Aorta (tissue), 5 donors: ENCODE measurements around the gene ADPRHL1. TPM values are rescaled to one million over a fixed set of nuclear protein-coding genes. Genes with fewer than 3 reads are reported as not detected.
"Not testable (repeated sequence)": the region's sequence is repeated elsewhere in the genome, so short reads cannot be mapped to it uniquely, and the experiment has no call there.

ENCODE experiments used
- ATAC-seq: fragments of 200-7000 bp; cut with Tn5 transposase; one replicate; pipeline ENCODE4 v1.9.1; 2022; ENCODE audit warnings: moderate library complexity; ENCODE audit not compliant: low FRiP score
- DNase-seq, 2 donors: peaks; one replicate each; pipeline ENCODE4 v3.0.0-alpha.2; 2020
- H3K27ac ChIP-seq, 2 donors: one replicate each; pipeline ENCODE4 v1.5.1; 2013; ENCODE audit warnings: low read length in 2 of 2, mild to moderate bottlenecking in 2 of 2, moderate library complexity in 2 of 2, control low read depth in 1 of 2, inconsistent platforms in 1 of 2, low read depth in 1 of 2
- H3K27me3 ChIP-seq, 2 donors: one replicate each; pipeline ENCODE4 v1.6.1; 2013; ENCODE audit warnings: control low read depth in 1 of 2, low read length in 1 of 2, mild to moderate bottlenecking in 1 of 2, moderate library complexity in 1 of 2; ENCODE audit not compliant: insufficient read depth in 2 of 2, control insufficient read depth in 1 of 2
- H3K36me3 ChIP-seq, 2 donors: one replicate each; pipeline ENCODE4 v1.6.1; 2013; ENCODE audit warnings: control low read depth in 1 of 2, low read length in 1 of 2, mild to moderate bottlenecking in 1 of 2; ENCODE audit not compliant: insufficient read depth in 2 of 2, control insufficient read depth in 1 of 2
- H3K4me1 ChIP-seq, 2 donors: one replicate each; pipeline ENCODE4 v1.6.1; 2013; ENCODE audit warnings: low read length in 2 of 2, control low read depth in 1 of 2, mild to moderate bottlenecking in 1 of 2, moderate library complexity in 1 of 2; ENCODE audit not compliant: insufficient read depth in 2 of 2, control insufficient read depth in 1 of 2
- H3K4me3 ChIP-seq, 2 donors: one replicate each; pipeline ENCODE4 v1.5.1; 2013; ENCODE audit warnings: low read length in 2 of 2, control low read depth in 1 of 2, mild to moderate bottlenecking in 1 of 2
- H3K9me3 ChIP-seq: one replicate; pipeline ENCODE4 v1.6.1; 2013; ENCODE audit warnings: mild to moderate bottlenecking, low read length; ENCODE audit not compliant: control insufficient read depth
- WGBS, 2 donors: extraction: QIAGEN DNeasy Blood & Tissue Kit; methylation state at CpG; one replicate each; pipeline ENCODE4 v1.1.7; 2013; 5-methylcytosine and 5-hydroxymethylcytosine counted together
- intact Hi-C, 2 donors: fragments of 100-400 bp; cut with DNase I; formaldehyde crosslinking; loops; one replicate each; pipeline versions ENCODE4 v1.14.2 to v1.15.0; 2022
- polyA plus RNA-seq, 2 donors: library from polyadenylated mRNA; stranded (reverse); fragments of 200-250 nt; gene quantifications; one replicate each; pipeline ENCODE4 v1.2.3, GENCODE V29; 2013
- total RNA-seq, 2 donors: library from RNA; stranded (reverse); fragmentation: NEBNext Ultra II Directional; extraction: Animal tissue kit (Norgen Biotek cat#: 25700); gene quantifications; one replicate each; pipeline ENCODE4 v1.2.1, GENCODE V29; 2021
- donor health status: healthy with polysubstance abuse.
- donor health status: Bipolar disorder and iron deficiency.
- donor health status: DM: no; HTN: no; CAD: no.
- donor health status: DM: no; HTN: no; CAD: no.
- donor health status: DM: yes; HTN: yes; CAD: no.

ADPRHL1 gene
- total and polyA plus RNA-seq, 4 donors = 2.0 to 10.8 (median 3.2) TPM

DNA sequence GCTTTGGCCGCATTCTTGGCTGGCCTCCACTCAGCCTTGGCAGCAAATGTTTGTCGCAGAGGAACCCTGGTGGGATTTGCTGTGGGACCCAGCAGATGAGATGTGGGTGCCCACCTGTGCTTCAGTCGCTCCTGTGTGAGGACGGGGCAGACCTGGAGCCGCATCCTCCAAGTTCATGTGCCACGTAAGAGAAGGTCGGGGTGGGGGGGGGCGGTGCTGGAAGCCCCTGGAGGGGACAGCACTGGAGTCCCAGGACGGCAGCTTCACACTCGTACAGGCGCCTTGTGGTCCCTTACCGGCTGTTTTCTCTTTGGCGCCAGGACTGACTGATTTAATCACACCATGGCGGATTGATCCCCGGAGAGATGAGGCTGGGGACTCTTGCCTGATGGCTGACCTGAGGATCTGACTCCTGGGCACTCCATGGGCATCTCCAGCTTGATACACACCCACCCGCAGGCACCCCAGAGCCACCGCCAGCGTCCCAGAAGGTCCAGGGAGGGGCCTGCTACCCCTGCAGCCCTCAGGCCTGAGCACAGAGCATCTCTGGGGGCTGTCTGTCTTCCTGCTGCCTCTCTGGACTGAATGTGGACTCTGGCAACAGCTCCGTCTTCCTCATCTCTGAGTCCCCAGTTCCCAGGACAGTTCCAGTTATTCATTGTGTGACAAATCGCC lies 79.3 kb downstream of the ADPRHL1 start:
- DNase-seq (no peak), ATAC-seq (no peak)
- intact Hi-C loops = no loop called here
- H3K4me1 ChIP-seq = no peaks in the 10 kb centered on the region
- WGBS, 2 donors = 76 to 82% methylated on average over 20 of the region's 20 CpGs
- no peak overlapping the region for H3K4me3 ChIP-seq
- no peaks in the 10 kb centered on the region for H3K27me3 ChIP-seq
- H3K9me3 ChIP-seq = no peaks in the 10 kb centered on the region
- no peak overlapping the region for H3K27ac ChIP-seq
- no peaks in the 10 kb centered on the region for H3K36me3 ChIP-seq

DNA sequence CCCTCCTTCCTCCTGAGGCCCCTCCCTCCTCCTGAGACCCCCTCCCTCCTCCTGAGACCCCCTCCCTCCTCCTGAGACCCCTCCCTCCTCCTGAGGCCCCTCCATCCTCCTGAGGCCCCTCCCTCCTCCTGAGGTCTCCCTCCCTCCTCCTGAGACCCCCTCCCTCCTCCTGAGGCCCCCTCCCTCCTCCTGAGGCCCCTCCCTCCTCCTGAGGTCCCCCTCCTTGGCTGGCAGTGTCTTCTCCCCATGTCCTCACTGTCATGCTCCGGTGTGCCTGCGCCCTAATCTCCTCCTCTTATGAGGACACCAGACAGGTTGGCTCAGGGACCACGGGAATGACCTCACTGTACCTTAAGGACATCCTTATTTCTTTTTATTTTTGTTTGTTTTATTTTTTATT lies 81.6 kb downstream of the ADPRHL1 start:
- H3K27me3 ChIP-seq, H3K36me3 ChIP-seq, H3K4me3 ChIP-seq, H3K9me3 ChIP-seq, H3K27ac ChIP-seq, H3K4me1 ChIP-seq, ATAC-seq, DNase-seq, intact Hi-C loops: not testable (repeated sequence)
- WGBS, 2 donors = 91 to 97% methylated on average over 3 of the region's 3 CpGs

DNA sequence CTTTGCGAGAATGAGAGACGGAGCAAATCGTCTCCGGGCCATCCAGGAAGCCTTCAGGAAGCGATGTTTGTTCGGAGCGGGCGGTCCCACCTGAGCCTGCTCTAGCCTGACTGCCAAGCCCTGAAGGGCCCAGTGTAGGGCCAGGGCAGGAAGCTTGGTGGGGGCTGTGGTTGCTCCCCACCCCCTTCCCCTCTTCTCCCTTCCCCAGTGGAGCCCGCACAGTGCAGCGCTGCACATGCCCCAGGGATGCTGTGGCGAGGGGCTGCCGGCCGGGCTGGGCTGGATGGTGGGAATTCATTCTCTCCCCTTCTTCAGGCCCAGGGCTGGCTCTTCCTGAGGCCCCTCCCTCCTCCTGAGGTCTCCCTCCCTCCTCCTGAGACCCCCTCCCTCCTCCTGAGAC lies 82.2 kb downstream of the ADPRHL1 start:
- intact Hi-C loops = no loop called here
- H3K36me3 ChIP-seq = no peaks in the 10 kb centered on the region
- no peaks in the 10 kb centered on the region for H3K27me3 ChIP-seq
- 86 to 90% methylated on average over 13 of the region's 13 CpGs for WGBS, 2 donors
- no peak overlapping the region for H3K4me3 ChIP-seq
- H3K27ac ChIP-seq = no peak overlapping the region
- ATAC-seq = no peak
- H3K4me1 ChIP-seq = no peaks in the 10 kb centered on the region
- no peaks in the 10 kb centered on the region for H3K9me3 ChIP-seq
- no peak for DNase-seq

DNA sequence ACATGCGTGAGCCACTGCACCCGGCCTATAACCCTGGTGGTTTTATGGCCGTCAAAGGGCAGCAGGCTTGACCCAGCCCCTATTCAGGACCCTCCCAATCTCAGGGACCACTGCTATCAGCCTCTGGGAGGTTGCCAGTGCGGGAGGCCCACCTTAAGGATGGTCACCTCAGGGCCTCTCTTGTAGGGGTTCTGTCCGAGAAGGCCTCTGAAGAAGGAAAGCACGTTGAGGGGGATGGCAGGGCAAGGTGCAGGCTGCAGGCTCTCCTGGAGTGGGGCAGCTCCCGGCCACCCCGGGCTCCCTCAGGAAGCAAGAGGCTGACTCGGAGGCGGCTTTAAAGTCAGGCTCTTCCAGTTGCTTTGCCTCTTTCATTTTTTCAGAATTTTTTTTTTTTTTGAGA lies 83.4 kb downstream of the ADPRHL1 start:
- H3K9me3 ChIP-seq = no peaks in the 10 kb centered on the region

DNA sequence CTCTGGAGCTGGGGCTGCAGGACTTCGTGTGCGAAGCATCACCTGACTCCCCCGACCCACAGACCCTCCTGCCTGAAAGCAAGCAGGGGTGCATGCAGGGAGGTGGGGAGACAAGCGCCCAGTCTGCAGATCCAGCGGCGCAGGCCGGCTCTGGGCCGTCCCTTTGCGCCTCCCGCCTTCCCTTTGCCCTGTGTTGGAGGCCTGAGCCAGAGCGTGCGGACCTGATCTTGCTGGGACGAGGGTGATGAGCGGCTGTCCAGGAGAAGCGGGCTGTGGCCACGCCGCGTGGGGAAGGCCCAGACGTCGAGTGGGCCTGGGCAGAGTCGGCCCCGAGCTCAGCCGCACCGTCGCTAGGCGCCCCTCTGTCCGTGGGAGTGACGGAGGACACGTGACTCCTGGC lies 84.1 kb downstream of the ADPRHL1 start:
- no peaks in the 10 kb centered on the region for H3K4me1 ChIP-seq
- DNase-seq (no peak), ATAC-seq (no peak)
- H3K4me3 ChIP-seq = no peak overlapping the region
- no peaks in the 10 kb centered on the region for H3K9me3 ChIP-seq
- intact Hi-C loops = no loop called here
- no peaks in the 10 kb centered on the region for H3K27me3 ChIP-seq
- 88 to 92% methylated on average over 29 of the region's 29 CpGs for WGBS, 2 donors
- no peak overlapping the region for H3K27ac ChIP-seq
- no peaks in the 10 kb centered on the region for H3K36me3 ChIP-seq

More for the DNA sequence above, 83.4 kb downstream of the ADPRHL1 start:
- no peak overlapping the region for H3K27ac ChIP-seq
- H3K4me3 ChIP-seq = no peak overlapping the region
- no peak for ATAC-seq
- H3K36me3 ChIP-seq = no peaks in the 10 kb centered on the region
- H3K27me3 ChIP-seq = no peaks in the 10 kb centered on the region
- intact Hi-C loops = no loop called here
- 91 to 92% methylated on average over 10 of the region's 10 CpGs for WGBS, 2 donors
- DNase-seq = no peak
- no peaks in the 10 kb centered on the region for H3K4me1 ChIP-seq

DNA sequence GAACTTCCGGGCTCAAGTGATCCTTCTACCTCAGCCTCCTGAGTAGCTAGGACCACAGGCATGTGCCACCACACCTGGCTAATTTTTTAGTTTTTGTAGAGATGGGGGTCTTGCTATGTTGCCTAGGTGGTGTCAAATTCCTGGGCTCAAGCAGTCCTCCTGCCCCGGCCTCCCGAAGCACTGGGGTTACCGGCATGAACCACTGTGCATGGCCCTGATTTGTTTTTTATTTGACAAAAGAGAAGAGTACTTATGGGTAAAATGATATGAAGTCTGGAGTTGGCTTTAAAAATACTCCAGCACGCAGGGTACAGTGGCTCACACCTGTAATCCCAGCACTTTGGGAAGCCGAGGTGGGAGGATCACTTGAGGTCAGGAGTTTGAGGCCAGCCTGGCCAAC lies 84.9 kb downstream of the ADPRHL1 start:
- intact Hi-C loops, H3K27ac ChIP-seq, DNase-seq, H3K36me3 ChIP-seq, H3K4me3 ChIP-seq, ATAC-seq, H3K9me3 ChIP-seq, H3K27me3 ChIP-seq, H3K4me1 ChIP-seq: not testable (repeated sequence)
- 90 to 96% methylated on average over 6 of the region's 6 CpGs for WGBS, 2 donors

DNA sequence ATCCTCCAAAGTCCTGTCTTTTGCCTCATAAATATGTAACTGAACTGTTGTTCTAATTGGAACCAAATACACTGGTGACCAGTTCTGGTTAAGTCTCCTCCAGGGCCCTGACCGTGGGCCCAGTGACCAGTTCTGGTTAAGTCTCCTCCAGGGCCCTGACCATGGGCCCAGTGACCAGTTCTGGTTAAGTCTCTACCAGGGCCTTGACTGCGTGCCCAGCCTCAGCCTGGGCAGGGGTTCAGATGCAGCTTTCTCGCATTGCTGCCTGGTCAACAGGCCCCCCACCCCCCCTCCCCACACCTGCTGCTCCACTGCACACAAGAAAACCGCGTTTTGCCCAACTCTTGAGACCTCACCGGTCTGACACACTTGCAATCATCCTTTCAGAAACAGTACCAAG lies 85.5 kb downstream of the ADPRHL1 start:
- DNase-seq (no peak), ATAC-seq (no peak)
- Histone ChIP-seq H3K4me3 (no peak overlapping the region), H3K36me3 (no peaks in the 10 kb centered on the region), H3K27me3 (no peaks in the 10 kb centered on the region), H3K27ac (no peak overlapping the region), H3K9me3 (no peaks in the 10 kb centered on the region), H3K4me1 (no peaks in the 10 kb centered on the region)
- intact Hi-C loops = no loop called here
- 74 to 76% methylated on average over 6 of the region's 6 CpGs for WGBS, 2 donors

DNA sequence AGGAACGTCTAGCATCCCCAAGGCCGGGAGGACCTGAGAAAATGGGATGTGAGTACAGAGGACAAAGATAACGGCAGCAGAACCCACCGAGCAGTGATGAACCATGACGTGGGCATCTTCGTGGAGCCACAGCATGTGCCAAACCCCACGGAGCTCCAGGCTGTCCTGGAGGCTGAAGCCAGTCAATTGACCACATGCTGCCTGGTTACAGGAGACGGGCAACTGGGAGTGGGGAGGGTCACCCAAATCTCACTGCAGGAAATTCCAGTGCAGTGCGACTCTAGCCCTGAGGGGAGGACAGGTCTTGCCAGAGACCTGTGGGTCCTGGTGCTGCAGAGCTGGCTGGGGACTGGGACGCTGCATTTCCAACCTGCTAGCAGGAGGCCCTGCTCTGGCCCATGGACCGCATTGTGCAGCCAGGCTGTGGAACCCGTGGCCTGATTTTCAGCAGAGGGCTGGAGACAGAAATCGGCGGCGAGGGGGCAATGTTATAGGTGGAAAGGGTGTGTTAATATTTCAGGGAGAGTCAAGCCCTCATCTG lies 86.2 kb downstream of the ADPRHL1 start:
- Histone ChIP-seq H3K4me1 (no peaks in the 10 kb centered on the region), H3K36me3 (no peaks in the 10 kb centered on the region), H3K9me3 (no peaks in the 10 kb centered on the region), H3K4me3 (no peak overlapping the region), H3K27ac (no peak overlapping the region), H3K27me3 (no peaks in the 10 kb centered on the region)
- intact Hi-C loops = no loop called here
- DNase-seq (no peak), ATAC-seq (no peak)
- 85 to 88% methylated on average over 15 of the region's 15 CpGs for WGBS, 2 donors

DNA sequence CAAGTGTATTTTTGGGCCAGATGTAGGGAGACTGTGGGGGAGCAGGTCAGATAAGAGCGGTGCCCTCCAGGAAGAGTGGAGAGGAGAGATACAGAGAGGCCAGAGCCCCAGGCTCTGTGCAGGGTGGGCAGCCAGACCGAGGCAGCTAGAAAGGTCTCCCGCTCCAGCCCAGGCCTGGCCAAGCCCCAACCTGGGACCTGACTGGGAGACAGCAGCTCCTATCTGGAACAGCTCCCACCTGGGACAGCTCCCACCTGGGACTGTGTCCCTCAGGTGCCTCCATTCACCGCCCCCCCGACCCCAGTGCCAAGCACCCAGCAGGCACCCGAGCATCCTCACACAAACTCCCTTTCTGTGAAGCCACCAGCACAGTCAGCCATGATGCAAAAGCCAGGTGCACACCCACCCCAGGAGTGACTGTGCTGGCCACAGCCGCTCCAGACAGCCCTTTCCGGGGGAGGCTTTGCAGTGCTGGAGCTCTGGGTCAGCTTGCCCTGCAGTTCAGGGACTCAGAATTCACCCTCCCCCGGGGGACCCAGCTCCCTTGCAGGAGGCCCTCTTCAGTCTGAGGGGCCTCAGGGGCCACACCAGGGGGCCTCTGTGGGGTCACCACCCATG lies 87.2 kb downstream of the ADPRHL1 start:
- intact Hi-C loops = no loop called here

More for the DNA sequence above, 87.2 kb downstream of the ADPRHL1 start:
- ATAC-seq = no peak
- WGBS, 2 donors = 88 to 89% methylated on average over 9 of the region's 9 CpGs
- Histone ChIP-seq H3K27me3 (no peaks in the 10 kb centered on the region), H3K4me3 (no peak overlapping the region), H3K9me3 (no peaks in the 10 kb centered on the region), H3K36me3 (no peaks in the 10 kb centered on the region), H3K4me1 (no peaks in the 10 kb centered on the region), H3K27ac (no peak overlapping the region)
- no peak for DNase-seq
